ENCODE measurements around the gene FBXO9.
A peak's percentile ranks its signal among the peaks of the same experiment; 100 is the strongest.

Gene FBXO9

DNA sequence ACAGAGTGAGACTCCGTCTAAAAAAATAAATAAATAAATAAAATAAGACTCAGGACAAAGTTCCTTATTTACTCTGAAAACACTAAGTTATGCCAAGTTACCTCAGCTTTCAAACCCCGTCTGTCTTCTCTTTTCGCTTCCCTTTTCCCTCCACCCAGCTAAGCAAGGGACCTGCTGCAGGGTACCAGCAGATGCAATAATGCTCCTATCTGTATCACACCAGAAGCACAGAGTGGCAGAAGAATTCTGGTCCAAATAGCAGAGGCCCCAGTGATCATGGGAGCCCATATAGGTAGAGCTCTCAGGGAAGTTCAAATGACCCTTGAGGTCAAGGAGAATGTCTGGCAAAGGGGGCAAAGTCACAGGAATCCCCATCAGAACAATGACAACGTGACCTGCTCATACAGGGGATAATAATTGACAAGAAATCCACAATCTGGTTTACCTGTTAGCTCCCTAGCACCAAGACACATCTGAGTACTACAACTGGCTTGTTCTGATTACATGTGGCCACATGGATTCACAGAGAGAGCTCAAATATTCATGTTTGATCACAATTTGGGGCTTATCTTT is 74.7 kb downstream of the FBXO9 start:
- no peak for DNase-seq

DNA sequence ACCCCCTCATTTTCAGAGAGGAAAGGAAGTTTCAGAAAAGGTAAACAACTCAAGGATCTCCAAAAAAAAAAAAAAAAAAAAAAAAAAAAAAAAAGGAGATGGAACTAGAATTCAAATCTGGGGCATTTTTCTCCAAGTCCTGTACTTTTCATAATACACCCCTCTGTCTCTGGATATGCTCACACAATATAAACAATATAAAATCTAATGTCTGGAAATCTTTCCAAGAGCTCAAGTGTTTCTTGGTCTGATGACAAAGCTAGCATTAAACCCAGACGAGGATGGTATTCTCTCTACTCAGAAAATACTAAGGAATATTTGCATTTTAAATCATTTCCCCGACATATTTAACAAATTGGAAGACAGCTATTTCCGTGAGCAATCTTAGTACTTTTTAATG is 77.6 kb downstream of the FBXO9 start:
- no peak for DNase-seq

DNA sequence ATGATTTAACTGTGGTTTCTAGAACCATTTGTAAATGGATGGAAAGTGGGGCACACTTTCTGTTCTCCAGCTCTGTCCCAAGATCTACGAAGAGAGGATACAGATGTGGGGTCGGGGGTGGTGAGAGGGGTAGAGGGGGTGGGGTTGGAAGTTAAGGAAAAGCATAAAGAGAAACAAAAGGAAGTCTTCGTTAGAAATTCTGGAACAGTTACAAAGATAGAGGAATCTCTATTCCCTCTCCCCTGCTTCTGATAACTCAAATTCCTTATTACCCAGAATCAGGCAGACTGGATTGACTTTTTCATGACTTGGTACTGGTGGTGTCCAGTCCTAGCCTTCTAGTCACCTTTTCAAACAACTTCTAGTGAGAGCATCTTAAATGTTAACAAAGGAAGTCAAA is 78.5 kb downstream of the FBXO9 start:
- no peak for DNase-seq

- DNase-seq = no peak
Measured at GRCh38 chr6:53144802-53145201, 79.6 kb downstream of the FBXO9 start.

DNA sequence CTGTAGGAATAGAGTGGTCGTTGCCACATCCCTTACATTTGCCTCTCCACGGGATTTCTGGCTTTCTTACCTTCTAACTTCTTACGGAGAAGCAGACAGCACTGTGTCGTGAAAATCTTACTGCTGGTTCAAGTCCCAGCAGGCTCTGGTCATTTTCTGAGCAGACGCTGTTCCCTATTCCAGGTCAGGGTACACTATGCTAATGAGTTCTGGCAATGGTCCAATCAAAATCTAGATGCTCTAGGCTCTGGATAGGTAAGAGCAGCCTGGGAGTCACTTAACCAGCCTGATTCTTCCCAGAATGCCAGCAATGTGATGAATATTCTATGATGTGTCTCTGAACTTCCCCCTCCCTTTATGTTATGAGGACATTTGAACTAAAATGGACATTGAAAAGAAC is 83.5 kb downstream of the FBXO9 start, which contains the start of gene GCM1:
Gene GCM1, minus strand, starts transcription at position 158 of the 400 bp plus-strand sequence. CDS start 3,209 bp downstream, outside the sequence.
- peak; percentile 54 for DNase-seq
